Stimulated activated CD8-positive, alpha-beta memory T cell treated with anti-CD3 and anti-CD28 coated beads, Interleukin-12 subunit alpha, Interleukin-12 subunit beta, amount 100 ng/mL, for 4 hours (primary cell): ENCODE data around the gene CBX4.

Source experiments
- DNase-seq: peaks from one replicate; pipeline ENCODE4 v3.0.0-alpha.2; 2020; ENCODE audit warnings: low read depth

The CBX4 gene

DNA sequence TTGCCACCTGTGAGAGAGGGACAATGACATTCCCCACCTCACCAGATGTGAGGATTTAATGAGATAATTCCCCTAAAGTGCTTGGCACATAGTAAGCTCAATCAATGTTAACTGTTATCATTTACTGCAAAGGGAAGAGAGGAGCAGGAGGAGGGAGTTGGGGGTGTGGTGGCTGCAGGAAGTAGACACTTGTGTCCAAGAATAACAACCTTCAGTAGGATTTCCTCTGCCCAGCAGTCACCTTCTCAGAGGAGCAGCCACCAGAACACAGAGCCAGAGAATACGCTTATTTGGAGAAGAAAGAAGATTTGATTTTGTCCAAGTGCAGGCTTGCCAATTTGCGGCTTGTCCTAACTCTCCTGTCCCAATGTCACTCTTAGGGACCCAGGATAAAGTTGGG is 10.2 kb downstream of the CBX4 start:
- DNase-seq: no peak

DNA sequence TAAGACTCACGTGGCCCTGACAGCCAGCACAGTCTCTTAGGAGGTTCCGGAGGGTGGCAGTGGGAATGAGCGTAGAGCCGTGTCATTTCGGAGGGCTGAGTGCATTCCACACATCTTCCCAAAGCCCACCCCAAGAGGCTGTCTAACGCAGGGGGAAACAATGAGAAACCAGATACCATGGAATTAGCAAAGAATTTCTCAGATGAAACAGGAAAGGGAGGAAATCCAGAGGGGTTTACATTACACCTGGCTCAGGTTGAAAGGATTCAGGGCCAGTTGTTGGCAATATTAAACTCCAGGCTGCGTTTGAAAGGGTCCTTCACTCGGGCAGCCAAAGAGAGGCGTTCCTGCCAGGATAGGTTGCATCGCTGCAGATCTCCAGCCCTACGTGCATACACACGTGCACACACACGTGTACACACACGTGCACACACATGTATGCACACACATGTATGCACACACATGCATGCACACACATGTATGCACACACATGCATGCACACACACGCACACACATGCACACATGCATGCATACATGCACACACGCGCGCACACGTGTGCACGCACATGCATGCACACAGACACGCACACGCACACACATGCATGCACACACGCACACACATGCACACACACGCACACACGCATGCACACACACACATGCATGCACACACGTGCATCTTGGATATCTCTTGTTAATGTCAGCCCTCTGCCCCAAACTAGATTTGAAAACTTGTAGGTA is 12.2 kb downstream of the CBX4 start:
- no peak for DNase-seq

DNA sequence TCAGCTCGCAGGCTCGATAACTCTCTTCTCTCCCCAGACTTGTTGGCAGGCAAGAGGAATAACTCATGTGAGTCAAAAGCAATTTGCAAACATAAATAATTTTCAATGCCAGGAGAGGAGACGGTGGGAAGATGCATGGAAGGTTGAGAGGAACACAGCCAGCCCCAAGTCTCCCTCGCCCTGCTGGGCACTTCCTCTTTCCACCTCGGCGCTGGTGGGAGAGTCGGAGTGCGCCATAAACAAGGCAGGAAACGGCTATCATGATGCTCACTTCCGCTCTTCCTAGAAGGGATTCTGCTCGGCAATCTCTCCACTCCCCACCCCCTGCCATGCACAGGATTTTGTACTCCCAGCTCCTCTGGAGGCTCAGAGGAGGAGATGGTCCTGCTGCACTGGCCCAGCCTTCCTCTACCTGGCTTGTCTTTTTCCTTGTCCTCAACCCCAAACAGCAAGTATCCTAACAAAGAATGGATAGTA is 13.0 kb downstream of the CBX4 start:
- no peak for DNase-seq

DNA sequence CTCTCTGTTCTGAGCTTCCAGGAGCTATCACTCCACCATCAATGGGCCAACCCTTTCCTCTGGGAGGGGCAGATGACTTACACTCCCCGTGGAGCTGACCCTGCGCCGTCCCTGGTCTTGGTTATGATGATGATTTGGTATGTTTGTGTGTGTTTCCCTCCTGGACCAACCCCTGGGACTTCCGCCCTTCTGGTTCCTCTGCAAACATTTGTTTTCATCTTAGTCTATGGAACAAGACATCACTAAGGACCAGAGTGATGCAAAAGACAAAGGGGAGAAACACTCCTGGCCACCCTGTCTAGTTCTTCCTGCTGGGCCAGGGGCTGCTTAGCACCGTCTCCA is 13.7 kb downstream of the CBX4 start:
- no peak for DNase-seq

DNA sequence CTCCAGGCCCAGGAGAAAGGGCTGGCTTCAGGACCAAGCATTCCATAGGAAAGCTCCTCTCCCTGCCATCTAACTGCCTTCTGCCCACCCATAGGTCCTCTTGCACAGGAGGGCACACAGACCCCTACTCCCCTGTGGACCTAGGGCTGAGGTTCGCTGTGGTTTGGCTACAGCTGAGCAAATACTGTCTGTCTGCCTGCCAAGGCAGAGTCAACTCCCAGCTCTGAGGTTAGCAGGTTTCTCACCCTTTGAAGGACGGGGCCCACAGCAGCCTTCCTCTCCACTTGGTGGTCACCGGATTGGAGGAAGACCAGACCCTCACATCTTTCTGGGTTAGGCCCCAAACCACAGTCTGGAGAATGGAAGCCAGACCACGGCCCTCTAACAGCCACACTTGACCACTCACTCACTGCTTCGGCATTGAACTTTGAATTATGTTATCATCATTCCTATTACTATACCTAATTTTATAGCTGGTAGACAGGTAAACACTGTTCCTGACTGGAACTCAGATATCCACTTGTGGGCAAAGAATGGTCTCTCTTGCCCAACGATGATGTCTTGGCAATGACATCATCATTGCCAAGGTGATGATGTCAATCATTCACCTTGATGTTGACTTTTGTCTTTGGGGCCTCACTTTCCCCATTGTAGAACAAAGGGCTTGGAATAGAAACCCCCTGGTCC is 14.2 kb downstream of the CBX4 start:
- DNase-seq: no peak

DNA sequence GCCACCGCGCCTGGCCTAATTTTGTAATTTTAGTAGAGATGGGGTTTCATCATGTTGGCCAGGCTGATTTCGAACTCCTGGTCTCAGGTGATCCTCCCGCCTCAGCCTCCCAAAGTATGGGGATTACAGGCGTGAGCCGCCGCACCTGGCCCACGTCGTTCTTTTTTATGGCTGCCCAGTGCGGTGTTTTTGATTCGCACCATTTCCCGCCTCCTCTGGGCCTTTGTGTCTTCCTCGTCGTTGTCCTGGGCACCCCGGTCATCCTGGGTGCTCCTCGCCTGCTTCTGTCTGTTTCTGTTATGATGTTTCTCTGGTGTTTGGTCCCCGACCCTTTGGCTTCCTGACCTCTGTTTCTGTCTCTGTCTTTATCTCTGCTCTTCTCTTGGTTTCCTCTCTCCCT is 15.0 kb downstream of the CBX4 start:
- no peak for DNase-seq

DNA sequence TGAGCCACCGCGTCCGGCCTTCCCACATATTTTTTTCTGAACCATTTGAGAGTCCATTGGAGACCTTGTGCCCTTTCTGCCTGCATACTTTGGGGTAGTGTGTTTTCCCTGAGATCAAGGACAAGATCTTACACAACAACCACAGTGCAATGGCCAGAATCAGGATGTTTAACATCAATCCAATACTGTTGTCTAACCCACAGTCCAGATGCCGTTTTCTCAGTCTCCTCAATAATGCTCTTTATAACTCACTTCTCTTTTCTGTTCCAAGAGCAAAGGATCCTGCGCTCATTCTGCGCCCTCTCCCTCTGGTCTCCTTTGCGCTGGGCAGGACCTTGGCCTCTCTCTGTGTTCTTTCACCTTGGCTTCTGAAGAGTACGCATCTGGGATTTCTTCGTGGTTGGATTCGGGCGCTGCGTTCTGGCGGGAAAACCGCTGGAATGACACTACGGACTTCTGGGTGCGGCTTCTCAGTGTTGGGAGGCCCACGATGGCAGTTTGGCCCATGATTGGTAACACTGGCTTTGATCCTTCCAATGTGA is 16.6 kb downstream of the CBX4 start:
- DNase-seq: no peak

DNA sequence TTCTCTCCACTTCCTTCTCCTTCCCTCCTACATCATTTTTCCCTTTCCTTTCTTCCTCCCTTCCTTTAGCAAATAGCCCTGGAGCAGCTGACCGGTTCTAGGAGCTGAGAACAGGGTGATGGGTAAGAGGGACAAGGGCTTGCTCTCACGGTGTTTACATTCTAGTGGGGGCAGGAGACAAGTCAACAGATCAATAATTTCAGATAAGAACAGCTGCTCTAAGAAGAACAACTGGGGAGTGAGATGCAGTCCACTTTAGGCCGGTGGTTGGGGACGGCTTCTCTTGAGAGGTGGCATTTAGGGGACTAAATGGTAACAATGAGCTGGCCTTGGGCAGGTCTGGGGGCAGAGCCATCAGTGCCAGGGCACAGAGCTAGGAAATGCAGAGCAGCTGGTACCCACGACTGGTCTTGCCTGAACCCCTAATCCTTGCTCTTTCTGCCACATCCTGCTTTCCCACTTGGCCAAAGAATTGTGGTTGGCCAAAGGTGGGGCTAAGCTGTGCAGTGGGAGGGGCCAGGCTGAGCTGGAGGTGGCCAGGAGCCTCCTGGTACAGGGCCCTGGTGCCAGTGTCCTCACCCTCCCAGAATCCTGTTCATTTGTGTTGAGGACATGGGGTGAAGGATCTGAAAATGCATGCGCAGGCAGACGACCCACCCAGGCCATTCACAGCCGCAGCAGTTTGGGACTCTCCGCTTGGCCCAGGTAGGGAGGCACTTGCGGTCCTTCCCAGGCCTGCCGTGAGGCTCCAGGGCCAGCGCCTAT is 17.7 kb downstream of the CBX4 start:
- no peak for DNase-seq

DNA sequence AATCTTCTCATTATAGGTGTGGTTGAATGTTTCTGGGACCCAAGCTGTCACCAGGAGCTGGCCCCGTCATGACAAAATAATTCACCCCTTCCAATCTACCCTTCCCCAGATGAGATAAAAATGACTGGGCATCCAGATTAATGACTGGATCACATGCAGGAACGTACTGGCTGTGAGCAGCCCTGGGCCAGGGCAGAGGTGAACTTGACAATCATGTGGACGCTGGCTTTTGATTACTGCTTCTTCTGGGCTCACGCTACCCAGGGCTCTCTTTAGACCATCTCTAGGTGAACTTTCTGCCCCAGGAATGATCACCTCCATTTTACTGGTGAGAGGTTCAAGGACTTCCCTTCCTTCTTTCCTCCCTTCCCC is 18.3 kb downstream of the CBX4 start:
- no peak for DNase-seq

DNA sequence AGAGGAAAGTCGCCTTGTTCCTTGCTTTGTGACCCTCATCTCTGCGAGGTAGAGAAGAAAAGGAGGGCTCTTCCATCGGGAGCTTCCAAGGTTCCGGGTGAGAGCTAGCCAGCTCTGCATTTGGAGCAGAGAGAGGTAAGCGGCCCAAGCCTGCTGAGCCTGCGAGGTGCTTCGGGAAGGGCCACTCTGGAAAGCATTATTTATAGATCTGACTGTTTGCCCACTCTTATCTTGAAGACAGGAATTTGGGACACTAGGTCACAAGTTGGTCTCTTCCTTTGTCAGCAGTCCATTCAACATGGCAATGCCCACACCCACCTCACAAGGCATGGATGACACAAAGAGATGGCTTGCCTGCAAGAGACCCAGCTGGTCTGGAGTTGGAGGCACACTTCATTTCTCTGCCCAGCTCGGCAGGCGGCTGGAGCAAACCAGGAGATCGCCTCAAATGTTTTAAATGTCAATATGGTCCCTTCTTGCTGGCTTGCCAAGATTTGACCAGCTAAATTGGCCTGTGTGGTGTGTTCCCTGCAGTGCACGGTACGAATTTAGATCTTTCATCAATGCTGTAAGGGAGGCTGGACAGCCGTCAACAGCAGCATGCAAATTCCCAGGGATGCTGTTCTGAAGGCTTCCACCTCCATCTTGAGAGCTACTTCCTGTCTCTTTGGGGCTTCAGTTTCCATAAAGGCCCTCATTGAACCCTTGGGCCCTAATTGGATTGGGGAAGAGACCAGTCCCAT is 19.5 kb downstream of the CBX4 start:
- DNase-seq: no peak

DNA sequence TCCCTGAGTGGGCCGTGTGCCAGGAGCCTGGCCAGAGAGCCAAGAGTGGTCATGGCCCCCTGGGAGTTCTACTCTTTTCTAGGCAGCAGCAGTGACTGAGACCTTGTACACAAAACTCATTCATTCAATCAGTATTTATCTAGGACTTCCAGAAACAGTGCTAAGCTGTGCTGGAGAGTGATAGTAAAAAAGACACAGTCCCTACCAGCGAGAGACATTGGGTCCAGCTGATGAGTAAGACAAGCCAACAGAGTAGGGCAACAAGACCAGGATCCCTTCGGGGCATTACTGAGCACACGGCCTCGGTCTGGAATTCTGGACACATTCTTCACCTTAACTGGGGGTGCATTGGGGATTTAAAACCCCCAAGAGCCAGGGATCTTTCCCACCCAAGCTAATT is 20.2 kb downstream of the CBX4 start:
- no peak for DNase-seq

DNA sequence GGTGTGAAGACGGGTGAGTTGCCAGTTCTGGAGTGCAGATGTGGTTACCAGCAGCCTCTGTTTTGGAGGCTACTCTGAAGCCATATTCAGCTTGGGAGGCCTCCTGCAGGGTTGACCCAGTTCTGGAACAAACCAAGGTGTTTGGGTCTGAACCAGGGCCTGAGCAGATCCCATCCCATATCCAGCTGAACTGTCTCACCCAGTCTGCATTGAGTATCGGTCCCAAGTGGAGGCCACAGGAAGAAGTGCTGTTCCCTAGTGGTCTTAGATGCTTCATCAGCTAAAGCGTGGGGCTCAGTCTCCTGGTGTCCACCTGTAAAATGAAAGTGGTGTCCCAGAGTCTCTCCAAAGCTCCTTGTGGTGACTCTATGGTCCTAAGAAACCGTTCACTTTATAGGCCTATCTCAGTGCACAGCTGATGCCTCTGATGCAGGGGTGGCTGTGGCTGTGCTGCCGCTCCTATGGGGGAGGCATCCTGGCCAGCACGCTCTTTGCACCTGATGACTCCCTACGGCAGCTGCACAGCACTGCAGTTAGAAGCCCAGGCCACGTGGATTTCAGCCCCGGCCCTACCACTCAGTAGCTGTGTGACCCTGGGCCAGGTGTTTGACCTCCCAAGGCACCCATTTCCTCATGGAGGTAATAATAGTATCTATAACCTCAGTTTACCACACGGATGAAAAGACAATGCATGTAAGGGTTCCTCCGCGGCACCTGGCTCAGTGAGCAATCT is 21.0 kb downstream of the CBX4 start:
- DNase-seq: no peak

DNA sequence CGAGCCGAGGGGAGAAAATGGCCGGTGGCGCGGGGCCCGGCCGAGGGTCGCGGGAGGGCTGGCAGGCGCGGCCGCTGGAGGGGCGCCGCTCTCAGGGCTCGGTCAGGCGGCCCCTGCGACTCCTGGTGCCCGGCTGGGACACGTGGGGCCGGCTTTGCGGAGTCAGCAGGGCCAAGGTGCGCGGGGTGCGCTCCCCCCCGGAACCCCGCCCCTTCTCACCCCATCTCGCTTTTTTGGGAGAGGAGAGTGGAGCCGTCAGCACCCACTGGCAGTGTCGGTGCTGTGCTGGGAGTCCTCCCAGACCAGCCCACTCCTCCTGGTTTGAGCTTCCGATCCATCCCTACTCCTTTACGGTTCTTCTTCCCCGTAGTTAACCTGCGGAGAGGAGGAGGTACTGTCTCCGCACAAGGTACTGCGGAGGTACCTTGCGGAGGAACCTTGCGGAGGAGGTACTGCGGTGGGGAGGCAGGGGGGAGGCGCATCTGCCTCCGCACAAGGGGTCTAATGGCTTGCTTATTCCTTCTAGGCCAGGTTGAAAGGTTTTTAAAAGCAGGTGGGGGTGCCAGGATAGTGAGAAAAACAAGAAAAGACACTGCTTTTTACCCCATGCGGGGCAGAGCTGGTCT is 23.3 kb downstream of the CBX4 start:
- no peak for DNase-seq

DNA sequence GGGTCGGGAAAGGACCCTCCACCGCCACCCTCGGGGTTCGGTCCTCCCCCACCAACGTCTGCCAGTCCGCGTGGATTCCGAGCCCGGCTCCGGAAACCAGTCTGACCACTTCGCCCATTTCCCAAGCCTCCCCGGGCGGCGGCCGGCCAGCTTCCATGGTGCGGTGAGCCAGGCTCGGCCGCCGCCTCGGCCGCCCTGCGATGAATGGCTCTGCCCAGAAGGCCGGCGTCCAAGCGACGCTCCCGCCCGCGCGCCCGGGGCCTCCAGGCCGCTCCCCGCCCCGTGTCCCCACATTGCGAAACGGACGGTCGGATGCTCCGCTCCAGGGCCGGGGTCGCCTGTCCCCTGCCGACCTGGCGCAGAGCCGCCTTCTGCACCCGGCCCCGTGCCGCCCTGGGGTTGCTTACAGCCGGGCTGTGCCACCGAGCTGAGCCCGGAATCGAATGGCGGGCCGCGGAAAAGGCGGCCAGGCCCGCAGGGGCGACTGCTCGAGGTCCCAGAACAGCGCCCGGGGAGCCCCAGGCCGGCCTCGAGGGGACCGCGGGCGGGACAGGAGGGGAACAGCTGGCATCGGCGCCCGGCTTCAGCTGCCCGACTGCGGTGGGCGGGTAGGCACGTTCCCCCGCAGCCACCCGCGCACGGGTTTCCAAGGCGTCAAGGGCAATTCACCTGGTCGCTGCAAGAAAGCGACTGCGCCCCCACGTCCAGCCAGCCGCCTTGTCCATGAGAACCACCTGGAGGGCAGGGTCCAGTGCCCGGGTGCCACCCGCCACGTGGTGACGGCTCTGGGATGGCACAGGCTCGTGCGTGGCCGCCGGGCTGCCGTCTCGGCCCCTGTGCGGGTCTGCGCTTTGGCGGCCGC is 24.0 kb downstream of the CBX4 start:
- DNase-seq: no peak

DNA sequence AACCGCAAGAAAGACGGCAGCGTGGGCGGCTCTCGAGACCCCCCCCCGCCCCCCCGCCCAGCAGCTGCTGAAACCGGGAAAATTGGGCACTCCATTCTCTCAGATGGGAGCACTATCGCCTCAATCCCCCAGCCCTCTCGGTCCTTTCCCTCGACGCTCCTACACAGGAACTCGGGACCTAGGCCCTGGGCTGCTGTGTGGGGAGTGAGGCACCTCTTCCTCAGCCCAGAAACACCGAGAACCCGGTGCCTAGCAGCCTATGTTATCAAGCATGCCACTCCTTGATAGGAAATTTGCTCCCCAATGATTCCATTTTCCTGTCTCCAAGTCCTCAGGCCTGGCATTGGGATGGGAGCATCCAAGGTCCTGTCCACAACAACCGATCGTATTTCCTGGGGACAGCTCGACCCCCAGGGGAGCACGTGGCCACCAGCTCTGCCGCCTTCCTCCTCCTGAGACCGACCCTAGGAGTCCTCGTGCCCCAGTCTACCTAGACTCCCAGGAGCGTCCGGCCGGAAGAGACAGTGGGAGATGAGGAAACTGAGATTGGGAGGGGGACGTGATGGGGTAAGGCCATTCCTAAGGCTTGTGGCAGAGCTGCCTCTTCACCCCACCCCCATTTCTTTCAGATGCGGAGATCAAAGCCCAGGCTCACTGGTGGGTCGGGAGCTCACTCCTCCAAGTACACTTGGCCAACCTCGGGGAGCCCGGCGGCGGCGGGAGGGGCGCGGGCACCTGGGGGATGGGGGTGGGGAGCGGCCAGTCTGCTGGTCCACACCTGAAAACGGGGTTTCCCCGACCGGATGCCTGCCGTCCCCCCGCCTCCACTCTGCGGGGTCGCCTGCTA is 24.9 kb downstream of the CBX4 start:
- no peak for DNase-seq

DNA sequence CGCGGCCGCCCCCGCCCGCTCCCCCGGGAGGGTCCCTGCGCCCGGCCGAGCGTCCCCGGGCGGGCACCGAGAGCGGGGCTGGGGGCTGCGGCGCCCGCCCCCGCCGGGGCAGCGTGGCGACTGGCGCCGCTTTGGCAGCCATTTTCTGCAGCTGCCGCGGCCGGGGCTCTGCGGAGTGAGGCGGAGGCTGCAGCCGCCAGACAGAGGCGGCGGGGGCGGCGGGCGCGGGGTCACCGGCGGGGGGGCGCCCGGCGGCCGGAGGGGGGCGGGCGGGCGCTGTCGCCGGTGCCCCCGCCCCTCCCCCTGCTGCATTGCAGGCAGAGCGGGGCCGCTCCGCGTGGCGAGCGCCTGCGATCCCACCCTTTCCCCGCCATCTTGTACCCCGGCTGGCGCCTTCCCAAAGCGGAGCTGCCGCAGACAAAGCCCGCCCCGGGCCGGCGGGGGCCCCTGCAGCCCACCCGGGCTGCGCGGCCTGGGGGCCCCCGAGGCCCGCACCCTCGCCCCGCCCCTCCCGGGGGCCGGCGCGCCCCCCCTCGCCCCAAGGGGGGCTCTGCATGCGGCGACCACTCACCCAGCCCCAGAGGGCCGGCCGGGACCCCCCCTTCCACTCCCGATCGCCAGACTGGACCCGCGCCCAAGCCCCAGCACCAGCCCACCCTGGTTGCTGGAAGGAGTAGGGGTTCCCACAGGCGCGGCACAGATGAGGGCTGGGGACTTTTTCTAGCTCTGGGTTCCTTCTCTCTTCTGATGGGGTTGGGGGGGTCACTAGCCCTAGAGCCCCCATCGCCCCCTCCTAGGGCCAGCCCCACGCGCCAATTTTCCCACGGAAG is 25.7 kb downstream of the CBX4 start:
- no peak for DNase-seq

DNA sequence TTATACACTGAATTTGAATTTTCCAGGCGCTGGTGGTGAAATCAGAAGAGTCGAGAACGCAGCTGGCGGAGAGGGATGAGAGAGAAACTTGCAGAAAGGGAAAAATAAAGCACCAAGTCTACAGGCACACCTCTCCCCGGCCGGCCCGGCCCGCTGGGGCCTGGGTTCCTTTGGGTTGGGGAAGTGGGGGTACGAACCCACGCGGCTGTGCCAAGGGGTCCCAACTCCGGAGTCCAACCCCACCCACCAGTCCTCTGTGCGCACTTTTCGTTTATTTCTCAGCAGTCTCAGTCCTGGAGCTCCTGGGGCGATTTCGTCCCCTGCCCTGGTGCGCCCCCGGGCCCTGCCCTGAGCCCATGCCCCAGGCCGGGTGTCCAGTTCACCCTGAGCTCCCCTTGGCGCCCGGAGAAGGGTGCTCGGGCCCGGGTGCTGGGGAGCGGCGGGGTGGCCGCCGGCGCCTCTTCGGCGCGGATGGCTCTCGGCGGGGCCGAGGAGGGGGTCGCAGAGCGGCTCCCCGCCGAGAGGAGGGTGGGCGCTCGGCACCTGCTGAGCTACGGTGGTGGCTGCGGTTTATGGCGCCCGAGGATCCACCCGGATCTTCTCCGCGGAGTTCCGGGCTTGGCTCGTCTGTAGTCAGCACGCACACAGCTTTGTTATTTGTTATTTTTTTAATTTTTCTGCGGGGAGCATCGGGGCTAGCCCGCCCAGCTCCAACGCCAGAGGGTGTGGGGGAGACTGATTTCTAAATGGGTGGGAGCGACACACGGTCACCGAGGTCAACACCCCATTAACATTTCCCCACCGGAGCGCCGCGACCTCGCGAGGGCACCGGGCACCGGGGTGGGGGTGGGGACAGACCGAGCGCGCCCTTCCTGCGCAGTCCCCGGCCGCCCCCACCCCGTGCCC is 26.6 kb downstream of the CBX4 start:
- no peak for DNase-seq
